Activated B cell treated with CpG ODN at 0.5 μM for 24 hours (primary cell): ENCODE results near the gene SEMA3F. TPM values are rescaled to one million over a fixed set of nuclear protein-coding genes. Genes with fewer than 3 reads are reported as not detected.

Source experiments
- ATAC-seq: fragments of 200-7000 bp; cut with Tn5 transposase; one replicate; pipeline ENCODE4 v1.10.0; 2021; ENCODE audit warnings: low read depth, mild to moderate bottlenecking, moderate library complexity
- CTCF ChIA-PET: fragments of 350-600 bp; sonication (Branson Sonifier 250); formaldehyde crosslinking; loops from one replicate; lab custom pipeline; 2021; ENCODE audit warnings: antibody characterized with exemption; lab: Charles Lee
- POLR2A ChIA-PET: fragments of 350-600 bp; sonication (Branson Sonifier 250); formaldehyde crosslinking; loops from one replicate; lab custom pipeline; 2021; ENCODE audit warnings: antibody characterized with exemption; lab: Charles Lee
- DNase-seq: peaks from one replicate; pipeline ENCODE4 v3.0.0; 2022
- H3K27ac Mint-ChIP-seq: one replicate; pipeline ENCODE4 v1.8.0; 2020; ENCODE audit warnings: mixed read lengths
- H3K27me3 Mint-ChIP-seq: one replicate; pipeline ENCODE4 v1.8.0; 2021; ENCODE audit warnings: mixed read lengths
- H3K36me3 Mint-ChIP-seq: one replicate; pipeline ENCODE4 v1.8.0; 2021; ENCODE audit warnings: low read depth, mixed read lengths
- H3K4me1 Mint-ChIP-seq: one replicate; pipeline ENCODE4 v1.8.0; 2021; ENCODE audit warnings: mixed read lengths
- H3K4me3 Mint-ChIP-seq: one replicate; pipeline ENCODE4 v1.8.0; 2020; ENCODE audit warnings: mild to moderate bottlenecking, mixed read lengths
- H3K9me3 Mint-ChIP-seq: one replicate; pipeline ENCODE4 v1.8.0; 2020; ENCODE audit warnings: mixed read lengths
- CTCF ChIP-seq: fragments of 200-600 bp; IDR thresholded peaks from one replicate; pipeline ENCODE4 v1.8.0; 2022; ENCODE audit warnings: antibody characterized with exemption, mild to moderate bottlenecking
- intact Hi-C: fragments of 100-400 bp; cut with micrococcal nuclease; formaldehyde crosslinking; loops from one replicate; pipeline ENCODE4 v1.15.1; 2024
- total RNA-seq: library from RNA; stranded (reverse); gene quantifications from 2 replicates; pipeline ENCODE4 v1.2.3, GENCODE V29; 2022

Gene SEMA3F
- total RNA-seq, 1 donor from 2014 or later = not detected

- Mint-ChIP-seq H3K9me3 (no peaks in the 10 kb centered on the region), H3K27ac (no peak overlapping the region), H3K27me3 (peaks cover 50% of the 10 kb centered on the region), H3K36me3 (no peaks in the 10 kb centered on the region), H3K4me1 (peaks cover 2% of the 10 kb centered on the region), H3K4me3 (peak overlapping the region; percentile 35)
- ChIA-PET CTCF (no interaction called here), POLR2A (interaction anchor here (0.7 to 1.1 kb wide), 2 partner anchors 11 to 14 kb away, joined by 4 to 6 read pairs; partner anchors contain the start of gene GNAT1)
- TF ChIP-seq CTCF = no peak
- peak; percentile 84 for ATAC-seq
- peak; percentile 32 for DNase-seq
- intact Hi-C loops = no loop called here
These were observed 50.5 kb downstream of the SEMA3F start for GRCh38 chr3:50205413-50206276.

GRCh38 chr3:50207359-50208042, 52.4 kb downstream of the SEMA3F start:
- H3K27ac Mint-ChIP-seq = no peak overlapping the region
- CTCF ChIA-PET = no interaction called here

GRCh38 chr3:50208677-50209344, 53.7 kb downstream of the SEMA3F start:
- CTCF ChIA-PET = interaction anchor here (1.2 kb wide), 1 partner anchor 38 kb away, joined by 3 read pairs; no protein-coding TSS in a partner anchor
- POLR2A ChIA-PET = no interaction called here

More at GRCh38 chr3:50207359-50208042, 52.4 kb downstream of the SEMA3F start:
- H3K36me3 Mint-ChIP-seq = no peaks in the 10 kb centered on the region
- H3K4me3 Mint-ChIP-seq = no peak overlapping the region
- no peak for ATAC-seq
- intact Hi-C loops = no loop called here
- no peaks in the 10 kb centered on the region for H3K9me3 Mint-ChIP-seq
- DNase-seq = no peak
- POLR2A ChIA-PET = no interaction called here
- no peak for TF ChIP-seq CTCF
- peaks cover 2% of the 10 kb centered on the region for H3K4me1 Mint-ChIP-seq
- H3K27me3 Mint-ChIP-seq = peaks cover 34% of the 10 kb centered on the region

GRCh38 chr3:50210176-50210509, 55.0 kb downstream of the SEMA3F start:
- Mint-ChIP-seq H3K4me1 (peaks cover 2% of the 10 kb centered on the region), H3K27ac (no peak overlapping the region), H3K36me3 (no peaks in the 10 kb centered on the region), H3K4me3 (no peak overlapping the region), H3K9me3 (no peaks in the 10 kb centered on the region), H3K27me3 (peaks cover 18% of the 10 kb centered on the region)
- DNase-seq (no peak), ATAC-seq (no peak)
- ChIA-PET CTCF (interaction anchor here (1.2 kb wide), 1 partner anchor 37 kb away, joined by 3 read pairs; no protein-coding TSS in a partner anchor), POLR2A (no interaction called here)
- intact Hi-C loops = no loop called here
- no peak for TF ChIP-seq CTCF

More at GRCh38 chr3:50208677-50209344, 53.7 kb downstream of the SEMA3F start:
- no peak for TF ChIP-seq CTCF
- DNase-seq (no peak), ATAC-seq (no peak)
- H3K36me3 Mint-ChIP-seq = no peaks in the 10 kb centered on the region
- no peaks in the 10 kb centered on the region for H3K9me3 Mint-ChIP-seq
- peaks cover 2% of the 10 kb centered on the region for H3K4me1 Mint-ChIP-seq
- H3K27me3 Mint-ChIP-seq = peaks cover 23% of the 10 kb centered on the region
- intact Hi-C loops = no loop called here
- H3K27ac Mint-ChIP-seq = no peak overlapping the region
- H3K4me3 Mint-ChIP-seq = no peak overlapping the region
